ENCODE results near the gene EDARADD. TPM values are rescaled to one million over a fixed set of nuclear protein-coding genes. Genes with fewer than 3 reads are reported as not detected.

The EDARADD gene
- total RNA-seq, 1 donor from 2014 or later: 12.3 TPM

DNA sequence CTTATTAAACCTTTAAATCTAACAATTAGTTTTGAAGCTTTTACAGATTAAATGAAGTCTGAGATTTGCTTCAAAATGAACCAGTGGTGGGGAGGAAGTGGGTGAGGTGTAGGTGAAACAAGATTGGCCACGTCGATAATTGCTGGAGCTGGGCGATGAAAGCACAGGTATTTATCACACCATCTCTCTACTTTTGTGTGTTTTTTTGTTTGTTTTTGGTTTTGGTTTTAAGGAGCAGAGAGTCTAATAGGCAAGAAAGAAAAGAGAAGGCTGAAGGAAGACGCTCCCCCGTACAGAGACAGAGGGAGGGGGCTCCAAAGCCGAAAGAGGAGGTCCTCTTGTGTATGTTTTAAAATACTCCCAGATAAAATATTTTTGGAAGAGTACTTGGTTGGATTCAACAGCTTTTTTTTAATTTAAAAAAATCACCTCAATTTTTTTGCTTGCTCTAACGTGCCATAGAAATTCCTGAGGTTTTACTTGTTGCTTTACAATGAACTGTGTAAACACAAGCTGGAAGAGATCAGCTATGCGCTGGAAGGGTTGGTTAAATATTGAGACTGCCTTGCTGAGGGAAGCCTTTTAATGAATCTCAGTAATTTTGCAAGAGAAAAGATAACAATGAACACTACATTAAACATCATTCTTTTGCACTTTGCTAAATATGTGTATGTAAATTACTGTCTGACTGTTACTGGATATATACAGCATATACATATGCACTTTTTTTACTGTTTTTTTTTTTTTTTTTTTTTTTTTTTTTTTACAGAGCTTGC lies 123.0 kb downstream of the EDARADD start:
- H3K4me3 Mint-ChIP-seq (ENCODE audit: low read depth): peak overlapping the region; percentile 62
- H3K27me3 Mint-ChIP-seq: no peaks in the 10 kb centered on the region
- peaks cover 22% of the 10 kb centered on the region for H3K4me1 Mint-ChIP-seq (ENCODE audit: low read depth)
- DNase-seq (ENCODE audit: low spot score, unreplicated experiment): no peak
- peak overlapping the region; percentile 85 for H3K27ac Mint-ChIP-seq
- no peaks in the 10 kb centered on the region for H3K9me3 Mint-ChIP-seq (ENCODE audit: low read depth)
- TF ChIP-seq CTCF (IDR thresholded peaks at IDR 0.05; ENCODE audit: unreplicated experiment): no peak
- no peaks in the 10 kb centered on the region for H3K36me3 Mint-ChIP-seq (ENCODE audit: insufficient read depth)

- Mint-ChIP-seq H3K4me1 (ENCODE audit: low read depth) (peaks cover 30% of the 10 kb centered on the region), H3K9me3 (ENCODE audit: low read depth) (no peaks in the 10 kb centered on the region), H3K27ac (no peak overlapping the region), H3K4me3 (ENCODE audit: low read depth) (no peak overlapping the region), H3K27me3 (no peaks in the 10 kb centered on the region), H3K36me3 (ENCODE audit: insufficient read depth) (no peaks in the 10 kb centered on the region)
- no peak for DNase-seq (ENCODE audit: low spot score, unreplicated experiment)
- no peak for TF ChIP-seq CTCF (IDR thresholded peaks at IDR 0.05; ENCODE audit: unreplicated experiment)
Measured at GRCh38 chr1:236518322-236518721, 124.2 kb downstream of the EDARADD start.

- DNase-seq (ENCODE audit: low spot score, unreplicated experiment): no peak
- H3K36me3 Mint-ChIP-seq (ENCODE audit: insufficient read depth): no peaks in the 10 kb centered on the region
- H3K27ac Mint-ChIP-seq: no peak overlapping the region
- no peak for TF ChIP-seq CTCF (IDR thresholded peaks at IDR 0.05; ENCODE audit: unreplicated experiment)
- peaks cover 35% of the 10 kb centered on the region for H3K4me1 Mint-ChIP-seq (ENCODE audit: low read depth)
- H3K9me3 Mint-ChIP-seq (ENCODE audit: low read depth): no peaks in the 10 kb centered on the region
- H3K27me3 Mint-ChIP-seq: no peaks in the 10 kb centered on the region
- H3K4me3 Mint-ChIP-seq (ENCODE audit: low read depth): no peak overlapping the region
Measured at GRCh38 chr1:236520445-236521005, 126.4 kb downstream of the EDARADD start.

- Mint-ChIP-seq H3K9me3 (ENCODE audit: low read depth) (no peaks in the 10 kb centered on the region), H3K4me1 (ENCODE audit: low read depth) (peaks cover 17% of the 10 kb centered on the region), H3K36me3 (ENCODE audit: insufficient read depth) (peaks cover 9% of the 10 kb centered on the region), H3K27me3 (no peaks in the 10 kb centered on the region), H3K4me3 (ENCODE audit: low read depth) (peak overlapping the region; percentile 89), H3K27ac (peak overlapping the region; percentile 90)
- DNase-seq (ENCODE audit: low spot score, unreplicated experiment): peak; percentile 19
- TF ChIP-seq CTCF (IDR thresholded peaks at IDR 0.05; ENCODE audit: unreplicated experiment): no peak
Measured at GRCh38 chr1:236522937-236523703, 129.0 kb downstream of the EDARADD start.

GRCh38 chr1:236523704-236524141 lies 129.6 kb downstream of the EDARADD start, which contains the start of gene LGALS8:
Gene LGALS8 (plus strand): TSS chr1:236523982. CDS start chr1:236526071, 2,089 bp downstream.
- Mint-ChIP-seq H3K36me3 (ENCODE audit: insufficient read depth) (peaks cover 9% of the 10 kb centered on the region), H3K9me3 (ENCODE audit: low read depth) (no peaks in the 10 kb centered on the region), H3K27me3 (no peaks in the 10 kb centered on the region), H3K4me3 (ENCODE audit: low read depth) (peak within 1 kb of the TSS; percentile 89), H3K4me1 (ENCODE audit: low read depth) (peaks cover 17% of the 10 kb centered on the region), H3K27ac (peak within 1 kb of the TSS; percentile 95)
- peak; percentile 52 for DNase-seq (ENCODE audit: low spot score, unreplicated experiment)
- TF ChIP-seq CTCF (IDR thresholded peaks at IDR 0.05; ENCODE audit: unreplicated experiment): no peak
